Measurements from ENCODE around the gene TACR1.
A peak's percentile ranks its signal among the peaks of the same experiment; 100 is the strongest.
"Not testable (repeated sequence)": the region's sequence is repeated elsewhere in the genome, so short reads cannot be mapped to it uniquely, and the experiment has no call there.

Gene TACR1

GRCh38 chr2:75087736-75088135 lies 111.6 kb downstream of the TACR1 start:
- no peak for DNase-seq (ENCODE audit: low spot score)

- no peak for DNase-seq (ENCODE audit: low spot score)
Measured at GRCh38 chr2:75079575-75079974, 119.7 kb downstream of the TACR1 start.

- no peak for DNase-seq (ENCODE audit: low spot score)
Measured at GRCh38 chr2:75077909-75078308, 121.4 kb downstream of the TACR1 start.

- DNase-seq (ENCODE audit: low spot score), result no peak
Measured at GRCh38 chr2:75076088-75076487, 123.2 kb downstream of the TACR1 start.

GRCh38 chr2:75074708-75075107 lies 124.6 kb downstream of the TACR1 start:
- DNase-seq (ENCODE audit: low spot score), result no peak

- DNase-seq (ENCODE audit: low spot score), result no peak
Measured at GRCh38 chr2:75074228-75074627, 125.1 kb downstream of the TACR1 start.

- DNase-seq (ENCODE audit: low spot score), result no peak
Measured at GRCh38 chr2:75071766-75072165, 127.6 kb downstream of the TACR1 start.

GRCh38 chr2:75068546-75068945 lies 130.8 kb downstream of the TACR1 start:
- DNase-seq (ENCODE audit: low spot score), result no peak

- DNase-seq (ENCODE audit: low spot score), result no peak
Measured at GRCh38 chr2:75067506-75067905, 131.8 kb downstream of the TACR1 start.

GRCh38 chr2:75066121-75066902 lies 133.0 kb downstream of the TACR1 start:
- no peak for DNase-seq (ENCODE audit: low spot score)

- no peak for DNase-seq (ENCODE audit: low spot score)
Measured at GRCh38 chr2:75065402-75066008, 133.8 kb downstream of the TACR1 start.

GRCh38 chr2:75064691-75065396 lies 134.5 kb downstream of the TACR1 start:
- DNase-seq (ENCODE audit: low spot score), result peak; percentile 36

- no peak for DNase-seq (ENCODE audit: low spot score)
Measured at GRCh38 chr2:75063906-75064305, 135.4 kb downstream of the TACR1 start.

- no peak for DNase-seq (ENCODE audit: low spot score)
Measured at GRCh38 chr2:75058427-75058826, 140.9 kb downstream of the TACR1 start.

- not testable (repeated sequence) for DNase-seq (ENCODE audit: low spot score)
Measured at GRCh38 chr2:75057150-75057549, 142.2 kb downstream of the TACR1 start.

GRCh38 chr2:75055820-75056675 lies 143.3 kb downstream of the TACR1 start:
- no peak for DNase-seq (ENCODE audit: low spot score)

- no peak for DNase-seq (ENCODE audit: low spot score)
Measured at GRCh38 chr2:75055142-75055819, 144.0 kb downstream of the TACR1 start.

GRCh38 chr2:75054296-75054695 lies 145.0 kb downstream of the TACR1 start:
- no peak for DNase-seq (ENCODE audit: low spot score)

GRCh38 chr2:75053484-75054112 lies 145.7 kb downstream of the TACR1 start:
- no peak for DNase-seq (ENCODE audit: low spot score)

- no peak for DNase-seq (ENCODE audit: low spot score)
Measured at GRCh38 chr2:75047992-75048625, 151.2 kb downstream of the TACR1 start.

Measured in kidney capillary endothelial cell (primary cell).